Left forelimb (tissue), 1 donor: ENCODE results near the gene C22orf23.

Experiments
- DNase-seq: peaks from one replicate; pipeline ENCODE4 v3.0.0-alpha.2; 2018; ENCODE audit warnings: low spot score

Gene C22orf23

DNA sequence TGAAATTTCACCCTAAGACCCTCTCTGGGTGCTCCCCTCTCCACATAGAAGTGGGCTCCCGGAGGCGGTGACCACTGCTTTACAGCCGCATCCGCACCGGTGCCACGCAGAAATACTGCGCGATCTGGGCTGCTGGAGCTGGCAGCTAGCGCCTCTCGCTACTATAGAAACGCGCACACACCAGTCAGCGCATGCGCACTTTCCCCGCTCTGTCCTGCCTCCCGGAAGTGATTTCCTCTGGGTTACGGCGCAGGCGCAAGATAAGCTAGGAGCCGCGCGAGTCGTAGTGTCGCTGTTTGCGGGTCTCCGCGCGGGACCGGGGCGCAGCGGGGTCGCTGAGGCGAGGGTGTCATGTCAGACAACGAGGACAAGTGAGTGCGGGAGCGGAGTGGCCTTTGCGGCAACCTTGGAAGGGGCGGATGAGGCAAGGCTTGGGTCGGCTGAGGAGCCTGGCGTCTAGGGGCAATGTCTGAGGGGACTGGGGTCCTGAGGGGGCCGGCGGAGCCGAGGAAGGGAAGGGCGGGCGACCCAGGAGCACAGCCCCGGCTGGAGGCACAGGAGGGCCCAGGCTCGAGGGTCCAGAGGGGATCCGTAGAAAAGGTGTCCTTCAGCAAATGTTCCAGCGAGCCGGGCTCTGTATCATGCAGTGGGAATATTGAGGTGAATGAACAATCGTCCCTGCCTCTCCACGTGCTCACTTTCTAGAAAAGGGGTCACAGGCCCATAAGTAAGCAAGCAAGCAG is at the start of gene C22orf23, which contains the start of gene POLR2F:
C22orf23 (minus strand) TSS at position 165 of the 743 bp plus-strand sequence. CDS start 452 bp downstream, outside the sequence.
POLR2F (plus strand) TSS at position 263 of the 743 bp plus-strand sequence; CDS start at position 352, 89 bp downstream.
- DNase-seq, result peak; percentile 95

GRCh38 chr22:37999640-38000272 is 46.4 kb upstream of the C22orf23 start:
- no peak for DNase-seq

- no peak for DNase-seq
These were observed 45.8 kb upstream of the C22orf23 start for GRCh38 chr22:37999236-37999635.

DNA sequence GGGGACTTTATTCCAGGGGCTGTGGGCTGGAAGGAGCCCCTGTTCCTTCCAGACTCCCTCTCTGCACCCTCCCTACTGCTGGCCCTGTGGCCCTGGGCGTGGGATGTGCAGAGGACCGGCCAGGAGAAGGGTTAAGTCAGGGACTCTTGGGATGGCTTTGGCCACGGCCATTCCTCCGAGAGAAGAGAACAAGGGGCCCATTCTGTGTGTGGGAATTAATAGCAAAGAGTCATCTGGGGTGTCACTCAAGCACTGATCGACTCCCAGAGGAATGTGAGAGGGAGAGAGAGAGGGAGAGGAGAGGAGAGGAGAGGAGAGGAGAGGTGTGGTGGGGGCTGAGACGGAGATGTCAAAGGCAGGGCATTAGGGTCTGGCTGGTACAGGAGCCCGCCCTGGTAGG is 45.1 kb upstream of the C22orf23 start:
- DNase-seq, result no peak

GRCh38 chr22:37996515-37997246 is 43.3 kb upstream of the C22orf23 start:
- DNase-seq, result no peak

DNA sequence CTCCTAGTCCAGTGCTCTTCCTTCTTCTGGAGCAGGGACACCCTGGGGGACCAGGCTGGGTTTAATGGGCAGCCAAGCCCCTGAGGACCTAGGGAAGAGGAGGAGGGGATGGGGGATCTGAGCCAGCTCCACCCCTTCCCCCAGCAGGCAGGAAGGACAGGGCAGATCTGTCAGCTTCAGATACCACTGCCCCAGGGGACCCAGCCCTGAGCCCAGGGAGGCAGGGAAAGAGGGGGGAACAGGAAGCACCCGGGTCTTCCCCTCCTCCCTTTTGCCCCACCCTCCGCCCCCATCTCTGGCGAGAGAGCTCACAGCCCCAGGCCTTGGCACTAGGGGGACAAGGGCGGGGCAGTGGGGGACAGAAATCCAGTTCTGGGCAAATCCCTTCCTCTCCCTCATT is 42.7 kb upstream of the C22orf23 start:
- no peak for DNase-seq

DNA sequence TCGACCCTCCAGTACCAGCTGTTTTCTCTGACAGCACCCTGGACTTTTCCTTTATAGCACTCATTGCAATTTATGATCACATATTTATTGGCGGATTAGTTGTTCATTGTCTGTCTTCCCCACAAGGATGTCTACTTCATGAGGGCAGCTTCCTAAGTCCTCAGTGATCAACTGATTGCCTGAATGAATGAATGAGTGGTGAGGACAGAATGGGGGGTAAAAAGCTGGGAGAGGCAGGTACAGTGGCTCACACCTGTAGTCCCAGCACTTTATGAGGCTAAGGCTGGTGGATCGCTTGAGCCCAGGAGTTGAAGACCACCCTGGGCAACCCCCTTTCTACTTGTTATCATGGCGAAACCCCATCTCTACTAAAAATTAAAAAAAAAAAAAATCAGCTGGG is 42.1 kb upstream of the C22orf23 start:
- DNase-seq, result no peak

DNA sequence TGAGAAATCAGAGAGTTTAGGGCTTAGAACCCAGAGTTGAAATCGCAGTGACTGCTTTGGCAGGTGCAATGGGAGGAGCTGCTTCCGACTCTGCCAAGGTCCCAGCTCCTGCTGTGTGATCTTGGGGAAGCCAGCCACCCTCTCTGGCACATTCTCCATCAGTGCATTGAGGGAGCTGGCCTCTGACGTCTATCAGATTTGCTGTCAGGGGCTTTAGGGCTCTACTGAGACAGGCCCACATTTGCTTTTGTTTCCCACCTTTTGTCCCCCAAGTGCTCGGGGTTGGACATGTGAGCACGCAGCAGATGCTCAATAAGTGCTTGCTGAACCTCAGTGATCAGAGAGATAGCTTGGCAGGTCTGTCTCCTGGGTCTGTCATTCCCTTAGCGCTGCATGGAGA is 41.6 kb upstream of the C22orf23 start:
- DNase-seq, result no peak

DNA sequence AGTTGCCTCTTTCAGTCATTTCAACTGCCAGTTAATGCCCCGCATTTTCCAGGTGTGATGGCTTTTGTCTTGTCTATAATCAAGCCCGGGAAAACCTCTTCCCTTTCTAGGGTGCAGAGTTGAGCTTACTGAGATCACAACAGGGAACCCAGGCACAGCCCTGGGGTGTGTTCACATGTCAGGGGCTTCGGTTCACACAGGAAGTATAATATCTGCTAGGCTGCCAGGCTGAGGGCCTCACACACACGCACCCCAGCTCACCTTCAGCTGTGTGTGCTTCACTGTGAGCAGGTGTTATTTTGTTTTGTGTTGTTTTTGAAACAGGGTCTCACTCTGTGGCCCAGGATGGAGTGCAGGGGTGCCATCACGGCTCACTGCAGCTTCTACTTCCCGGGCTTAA is 40.6 kb upstream of the C22orf23 start:
- DNase-seq, result no peak

GRCh38 chr22:37991731-37992442 is 38.5 kb upstream of the C22orf23 start:
- DNase-seq, result no peak

DNA sequence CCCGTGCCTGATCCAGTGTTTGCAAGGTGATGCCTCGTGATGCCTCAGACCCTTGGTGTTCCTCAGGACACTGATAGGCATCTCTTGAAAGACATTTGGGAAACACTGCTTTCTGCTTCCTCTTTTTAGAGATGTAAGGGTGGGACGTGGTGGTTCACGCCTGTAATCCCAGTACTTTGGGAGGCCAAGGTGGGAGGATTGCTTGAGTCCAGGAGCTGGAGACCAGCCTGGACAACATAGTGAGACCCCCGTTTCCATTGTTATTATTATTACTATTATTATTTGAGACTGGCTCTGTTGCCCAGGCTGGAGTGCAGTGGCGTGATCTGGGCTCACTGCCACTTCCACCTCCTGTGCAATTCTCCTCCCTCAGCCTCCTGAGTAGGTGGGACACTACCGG is 37.5 kb upstream of the C22orf23 start:
- no peak for DNase-seq

DNA sequence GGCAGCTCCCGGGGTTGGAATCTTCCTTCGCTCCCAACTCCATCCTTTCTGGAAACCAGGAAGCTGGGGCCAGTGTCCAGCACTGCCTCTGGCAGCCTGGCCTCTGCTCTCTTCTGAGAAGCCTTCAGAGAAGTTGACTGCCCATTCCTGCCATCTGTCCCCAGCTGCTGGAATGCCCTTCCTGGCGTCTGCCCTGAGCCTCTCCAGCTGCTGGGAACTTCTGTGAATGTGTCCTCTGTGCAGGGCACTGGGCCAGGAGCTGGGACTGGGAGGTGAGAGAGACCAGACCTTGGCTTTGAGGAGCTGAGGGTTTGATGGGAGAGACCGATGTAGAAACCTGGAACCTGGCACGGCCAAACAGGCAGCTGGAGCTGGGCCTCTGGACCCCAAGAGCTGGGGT is 36.9 kb upstream of the C22orf23 start:
- DNase-seq, result no peak

DNA sequence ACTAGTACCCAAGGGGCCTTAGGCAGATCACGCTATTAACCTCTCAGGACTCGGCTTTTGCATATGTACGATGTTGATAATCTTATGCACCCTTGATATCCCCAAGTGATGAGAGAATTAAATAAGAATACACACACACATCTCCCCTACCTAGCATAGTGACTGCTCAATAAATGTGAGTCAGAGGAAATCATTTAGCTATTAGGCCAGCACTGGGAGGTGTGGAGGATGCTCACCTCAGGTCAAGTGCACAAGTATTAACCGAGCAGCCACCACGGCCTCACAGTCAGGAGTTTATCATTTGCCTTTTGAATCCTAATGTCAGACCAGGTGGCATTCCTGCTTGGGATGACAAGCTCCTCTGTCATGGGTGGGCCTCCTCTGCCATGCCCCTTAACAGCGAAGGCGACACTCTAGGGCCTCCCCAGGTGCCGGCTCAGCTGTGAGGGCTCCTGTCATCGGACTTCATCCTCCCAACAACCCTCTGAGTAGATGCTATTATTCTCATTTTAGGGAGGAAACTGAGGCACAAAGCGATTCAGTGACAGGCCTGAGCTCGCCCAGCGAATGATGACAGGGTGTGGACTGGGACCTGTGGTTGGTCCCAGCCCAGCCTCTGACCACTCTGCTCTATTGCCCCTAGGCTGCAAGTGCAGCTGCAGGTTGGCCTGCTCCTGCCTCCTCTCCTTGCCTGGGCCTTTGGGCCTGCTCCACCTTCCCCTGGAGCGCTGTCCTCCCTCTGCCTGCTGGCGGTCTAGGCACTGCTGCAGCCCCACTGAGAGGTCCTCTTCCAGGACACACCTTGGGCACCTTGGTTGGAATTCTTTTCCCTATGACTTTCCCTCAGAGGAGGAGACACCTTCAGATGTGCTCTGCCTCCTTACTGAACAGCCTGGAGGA is 36.0 kb upstream of the C22orf23 start:
- DNase-seq, result no peak

DNA sequence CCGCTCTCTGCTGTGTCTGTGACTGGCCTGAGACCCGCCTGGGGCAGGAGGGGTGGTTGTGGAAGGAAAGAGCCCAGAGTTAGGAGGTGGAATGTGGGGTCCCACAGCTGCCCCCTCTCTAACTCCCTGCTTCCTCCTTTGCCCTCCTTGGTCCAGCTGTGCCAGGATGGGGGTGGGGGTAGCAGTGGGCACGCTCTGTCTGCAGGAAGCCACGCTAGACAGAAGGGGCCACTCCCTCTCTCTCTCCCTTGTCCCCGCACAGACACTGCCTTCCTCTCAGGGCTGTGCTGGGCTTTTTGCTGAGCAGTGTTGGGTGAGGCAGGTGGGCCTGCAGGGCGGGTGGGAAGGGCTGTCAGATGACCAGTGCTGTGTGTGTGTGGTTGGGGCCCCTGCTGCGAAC is 33.0 kb upstream of the C22orf23 start:
- no peak for DNase-seq

DNA sequence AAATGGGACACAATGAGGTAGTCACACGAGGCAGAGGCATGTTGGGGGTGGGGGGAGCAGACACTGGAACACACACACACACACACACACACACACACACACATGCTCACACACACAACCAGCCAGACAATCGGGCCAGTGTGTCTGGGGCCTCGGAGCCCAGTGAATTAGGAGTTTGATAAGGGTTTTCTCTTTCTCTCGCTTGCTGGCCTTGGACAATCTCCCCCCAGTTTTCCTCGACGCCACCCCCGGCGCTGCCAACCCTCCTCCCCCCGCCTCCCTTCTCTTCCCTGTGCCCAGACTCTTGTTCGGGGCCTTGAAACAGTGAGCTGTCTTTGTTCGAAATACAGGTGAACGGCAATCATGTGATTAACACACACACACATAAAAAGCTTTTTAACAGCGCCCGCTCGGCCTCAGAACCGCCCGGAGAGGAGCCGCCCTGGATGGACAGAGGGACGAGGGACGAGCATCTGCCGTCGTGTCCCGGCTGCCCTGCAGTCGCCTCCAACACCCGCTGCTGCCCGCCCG is 32.4 kb upstream of the C22orf23 start:
- DNase-seq, result no peak

GRCh38 chr22:37985050-37985585 is 31.7 kb upstream of the C22orf23 start:
- no peak for DNase-seq

DNA sequence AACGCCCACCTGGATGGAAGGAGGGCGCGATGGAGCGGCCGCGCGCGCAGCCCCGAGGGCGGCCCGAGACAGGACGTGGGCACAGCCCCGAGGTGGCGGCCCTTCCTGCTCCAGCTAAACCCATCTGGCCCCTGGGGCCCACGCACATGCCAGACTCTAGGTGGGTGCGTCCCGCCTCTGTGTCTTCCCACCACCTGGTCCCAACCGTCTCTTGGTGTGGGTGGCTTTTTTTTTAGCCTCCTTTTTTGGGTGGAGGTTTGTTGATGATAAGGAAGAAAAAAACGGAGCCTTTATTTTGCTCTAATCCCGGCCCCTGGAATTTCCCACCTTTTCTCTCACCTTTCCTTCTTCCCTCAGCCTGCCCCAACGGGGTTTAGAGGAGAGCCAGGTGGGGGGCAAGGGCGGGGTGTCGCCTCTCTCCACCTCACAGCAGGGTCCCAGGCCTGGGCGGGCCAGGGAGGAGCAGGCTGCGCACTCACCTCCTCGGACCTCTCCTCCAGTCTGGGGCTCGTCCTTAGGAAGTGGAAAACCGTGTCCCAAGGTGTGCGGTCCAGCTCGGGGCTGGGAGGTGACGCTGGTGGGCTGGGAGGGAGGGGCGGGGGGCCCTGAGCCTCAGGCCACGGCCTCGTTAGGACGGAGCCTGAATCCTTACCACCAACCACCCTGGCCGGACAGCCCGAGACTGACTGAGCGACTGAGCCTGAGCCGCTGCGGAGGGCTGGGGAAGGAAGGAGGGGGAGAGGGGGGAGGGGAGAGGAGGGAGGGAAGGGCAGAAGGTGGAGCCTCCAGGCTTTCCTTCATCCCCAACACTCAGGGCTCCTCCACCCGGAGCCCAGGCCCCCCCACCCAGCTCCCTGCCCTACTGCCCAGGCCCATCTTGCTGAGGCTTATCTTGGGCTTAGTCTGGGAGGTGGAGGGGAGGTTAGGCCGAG is 30.7 kb upstream of the C22orf23 start, which contains the start of gene SOX10:
SOX10 (minus strand) TSS at position 696 of the 932 bp plus-strand sequence. CDS start 771 bp downstream, outside the sequence.
- no peak for DNase-seq

- DNase-seq, result no peak
These were observed 29.8 kb upstream of the C22orf23 start for GRCh38 chr22:37982938-37983859.
